ENCODE measurements around the gene LUC7L2.

DNA sequence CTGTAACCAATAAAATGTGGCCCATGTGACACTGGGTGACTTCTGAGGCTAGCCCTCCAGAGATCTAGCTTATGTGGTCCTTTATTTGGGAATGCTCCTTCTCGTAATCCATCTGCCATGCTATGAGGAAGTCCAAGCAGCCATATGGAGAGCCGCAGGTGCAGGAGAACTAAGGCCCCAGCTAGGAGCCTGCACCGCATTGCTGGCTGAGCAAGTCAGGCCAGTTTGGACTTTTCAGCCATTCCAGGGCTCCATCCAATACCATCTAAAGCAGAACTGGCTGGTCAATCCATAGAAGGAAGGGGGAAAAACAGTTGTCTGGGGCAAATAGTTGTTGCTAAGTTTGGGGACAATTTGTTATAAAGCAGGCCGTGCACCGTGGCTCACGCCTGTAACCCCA, 91.2 kb downstream of the LUC7L2 start:
- no peak for TF ChIP-seq POLR2AphosphoS5 (IDR thresholded peaks at IDR 0.05; ENCODE audit: insufficient read depth in 1 of 2, low read depth in 1 of 2)
- TF ChIP-seq, protein P1, sequence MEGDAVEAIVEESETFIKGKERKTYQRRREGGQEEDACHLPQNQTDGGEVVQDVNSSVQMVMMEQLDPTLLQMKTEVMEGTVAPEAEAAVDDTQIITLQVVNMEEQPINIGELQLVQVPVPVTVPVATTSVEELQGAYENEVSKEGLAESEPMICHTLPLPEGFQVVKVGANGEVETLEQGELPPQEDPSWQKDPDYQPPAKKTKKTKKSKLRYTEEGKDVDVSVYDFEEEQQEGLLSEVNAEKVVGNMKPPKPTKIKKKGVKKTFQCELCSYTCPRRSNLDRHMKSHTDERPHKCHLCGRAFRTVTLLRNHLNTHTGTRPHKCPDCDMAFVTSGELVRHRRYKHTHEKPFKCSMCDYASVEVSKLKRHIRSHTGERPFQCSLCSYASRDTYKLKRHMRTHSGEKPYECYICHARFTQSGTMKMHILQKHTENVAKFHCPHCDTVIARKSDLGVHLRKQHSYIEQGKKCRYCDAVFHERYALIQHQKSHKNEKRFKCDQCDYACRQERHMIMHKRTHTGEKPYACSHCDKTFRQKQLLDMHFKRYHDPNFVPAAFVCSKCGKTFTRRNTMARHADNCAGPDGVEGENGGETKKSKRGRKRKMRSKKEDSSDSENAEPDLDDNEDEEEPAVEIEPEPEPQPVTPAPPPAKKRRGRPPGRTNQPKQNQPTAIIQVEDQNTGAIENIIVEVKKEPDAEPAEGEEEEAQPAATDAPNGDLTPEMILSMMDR (IDR thresholded peaks at IDR 0.05), result no peak
- no peak for TF ChIP-seq POLR2A (IDR thresholded peaks at IDR 0.05)
